A673 (cell line): ENCODE data around the gene ZNF592. TPM values are rescaled to one million over a fixed set of nuclear protein-coding genes. Genes with fewer than 3 reads are reported as not detected.

Source experiments
- BruUV-seq: library from RNA; stranded (reverse); fragments of 400-500 nt; replicated peaks from 2 replicates; lab custom pipeline; 2021; lab: Mats Ljungman, UMichigan
- CTCF ChIA-PET: fragments of 300-600 bp; sonication (Branson Sonifier 250); formaldehyde crosslinking; loops from one replicate; lab custom pipeline; 2022; ENCODE audit warnings: antibody characterized with exemption; lab: Charles Lee
- POLR2A ChIA-PET: fragments of 300-600 bp; sonication (Branson Sonifier 250); formaldehyde crosslinking; loops from one replicate; lab custom pipeline; 2022; ENCODE audit warnings: antibody characterized with exemption; ENCODE audit not compliant: low non-redundant PET; lab: Charles Lee
- DNase-seq: peaks from one replicate; pipeline ENCODE4 v3.0.0-alpha.2; 2015; ENCODE audit warnings: low spot score
- H3K27ac ChIP-seq: fragments of 200-600 bp; sonication (generic); 2 replicates; pipeline ENCODE4 v1.5.1; 2016; ENCODE audit warnings: mixed run types, low read depth, mild to moderate bottlenecking, mixed read lengths, antibody characterized with exemption, low read length; ENCODE audit not compliant: poor library complexity, severe bottlenecking
- H3K27me3 ChIP-seq: fragments of 200-600 bp; sonication (generic); replicated peaks from 2 replicates; pipeline ENCODE4 v1.6.1; 2017; ENCODE audit warnings: mixed run types, low read depth, mild to moderate bottlenecking, mixed read lengths, antibody characterized with exemption, low read length; ENCODE audit not compliant: insufficient read depth, poor library complexity
- H3K36me3 ChIP-seq: fragments of 200-600 bp; sonication (generic); 2 replicates; pipeline ENCODE4 v1.6.1; 2016; ENCODE audit warnings: mixed run types, mild to moderate bottlenecking, mixed read lengths, antibody characterized with exemption, low read length; ENCODE audit not compliant: insufficient read depth, poor library complexity, severe bottlenecking
- H3K4me1 ChIP-seq: fragments of 200-600 bp; sonication (generic); 2 replicates; pipeline ENCODE4 v1.6.1; 2017; ENCODE audit warnings: mixed run types, mild to moderate bottlenecking, mixed read lengths, antibody characterized with exemption, low read length; ENCODE audit not compliant: insufficient read depth, poor library complexity, severe bottlenecking
- H3K4me3 ChIP-seq: fragments of 200-600 bp; sonication (generic); 2 replicates; pipeline ENCODE4 v1.5.1; 2016; ENCODE audit warnings: low read depth, mixed run types, mild to moderate bottlenecking, mixed read lengths, low read length; ENCODE audit not compliant: poor library complexity, severe bottlenecking
- H3K9me3 ChIP-seq: fragments of 200-600 bp; sonication (generic); 2 replicates; pipeline ENCODE4 v1.6.1; 2016; ENCODE audit warnings: mixed run types, low read depth, mild to moderate bottlenecking, mixed read lengths, antibody characterized with exemption, low read length; ENCODE audit not compliant: poor library complexity, severe bottlenecking
- CTCF ChIP-seq: fragments of 300-800, 200-600 bp; sonication (generic); conservative IDR thresholded peaks from 2 replicates; pipeline ENCODE4 v1.5.1; 2017; ENCODE audit warnings: low read depth, mild to moderate bottlenecking, antibody characterized with exemption, low read length, moderate library complexity, mixed read lengths
- EZH2 ChIP-seq: fragments of 200-600 bp; sonication (generic); IDR thresholded peaks from 2 replicates; pipeline ENCODE4 v1.6.1; 2017; ENCODE audit warnings: borderline replicate concordance, low read depth, mild to moderate bottlenecking, mixed read lengths, antibody characterized with exemption, low read length; ENCODE audit not compliant: poor library complexity, severe bottlenecking
- intact Hi-C: fragments of 100-400 bp; cut with micrococcal nuclease; formaldehyde crosslinking; loops from one replicate; pipeline ENCODE4 v1.10.0; 2022; ENCODE audit not compliant: unreplicated experiment
- total RNA-seq: library from RNA; stranded (reverse); gene quantifications from 2 replicates; pipeline ENCODE4 v1.2.3, GENCODE V29; 2021

ZNF592 gene
- total RNA-seq, 1 experiment from 2014 or later, result 37.2 TPM

DNA sequence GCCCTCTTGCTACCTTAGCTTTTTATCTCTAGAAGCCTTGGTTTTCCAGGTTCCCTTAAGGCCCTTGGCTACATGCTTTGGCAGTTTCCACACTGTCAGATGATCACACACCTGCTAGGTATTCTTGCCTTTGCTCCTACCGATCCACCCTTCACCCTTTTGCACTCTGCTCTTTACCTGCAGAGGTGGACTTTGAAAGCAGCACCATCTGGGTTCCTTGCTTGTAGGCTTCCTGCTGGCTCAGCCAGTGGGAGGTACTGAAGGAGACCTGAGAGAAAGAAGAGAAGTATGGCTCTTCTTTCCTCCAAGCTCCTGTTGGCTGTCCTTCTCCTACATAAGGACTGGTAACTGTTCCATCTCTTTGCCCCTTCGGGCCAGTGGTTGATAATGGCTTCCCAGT, 7.3 kb upstream of the ZNF592 start:
- intact Hi-C loops, result no loop called here
- TF ChIP-seq CTCF, result no peak
- TF ChIP-seq EZH2, result no peak
- BruUV-seq, result no TSS peak
- no peak for DNase-seq
- no peaks in the 10 kb centered on the region for H3K9me3 ChIP-seq
- ChIA-PET POLR2A (no interaction called here), CTCF (no interaction called here)
- no peaks in the 10 kb centered on the region for H3K36me3 ChIP-seq
- H3K4me3 ChIP-seq, result no peak overlapping the region
- H3K27ac ChIP-seq, result no peak overlapping the region
- no peaks in the 10 kb centered on the region for H3K4me1 ChIP-seq
- H3K27me3 ChIP-seq, result no peaks in the 10 kb centered on the region

DNA sequence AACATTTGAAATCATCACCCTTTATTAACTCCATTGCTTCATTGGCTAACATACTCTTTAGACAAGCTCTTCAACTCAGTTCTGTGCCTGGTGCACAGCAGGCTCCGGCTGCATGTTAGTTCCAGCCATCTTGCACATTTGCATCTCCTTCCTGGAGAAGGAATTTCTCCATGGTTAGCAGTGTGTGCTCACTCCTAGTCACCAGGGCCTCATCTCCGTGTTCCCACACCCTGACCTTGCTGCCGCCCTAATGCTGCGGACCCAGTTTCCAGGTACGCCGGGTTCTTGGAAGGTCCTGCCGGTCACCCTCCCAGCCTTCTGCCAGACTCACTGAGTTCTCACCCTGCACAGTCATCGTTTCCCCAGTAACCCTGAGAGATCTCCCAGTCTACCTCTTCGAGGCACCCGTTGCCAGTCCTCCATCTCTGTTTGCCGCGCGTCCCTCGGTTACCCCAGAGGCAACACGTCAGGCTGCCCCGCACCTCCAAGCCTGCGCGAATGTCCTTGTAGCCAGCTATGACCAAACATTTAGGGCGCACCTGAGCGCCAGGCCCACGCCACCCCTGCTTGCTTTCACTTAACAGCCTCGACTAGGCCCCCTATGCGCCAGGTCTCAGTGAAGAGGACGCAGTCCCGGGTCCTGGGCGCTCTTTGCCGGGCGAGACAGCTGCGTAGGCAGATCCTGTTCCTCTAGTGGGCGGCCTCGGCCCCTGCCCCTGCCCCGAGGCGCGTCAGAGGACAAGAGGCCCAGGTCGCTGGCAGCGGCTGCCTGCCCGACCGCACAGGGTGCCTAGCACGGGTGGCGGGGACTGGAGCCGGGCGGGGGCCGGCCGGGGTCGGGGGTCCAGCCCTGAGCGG, 747 bp upstream of the ZNF592 start:
- Histone ChIP-seq H3K27me3 (no peaks in the 10 kb centered on the region), H3K9me3 (no peaks in the 10 kb centered on the region), H3K4me1 (peaks cover 23% of the 10 kb centered on the region), H3K4me3 (peak overlapping the region; percentile 75), H3K27ac (peak overlapping the region; percentile 86), H3K36me3 (no peaks in the 10 kb centered on the region)
- TF ChIP-seq EZH2 (no peak), CTCF (no peak)
- POLR2A ChIA-PET, result no interaction called here
- CTCF ChIA-PET, result no interaction called here
- intact Hi-C loops, result no loop called here
- DNase-seq, result peak; percentile 73
- BruUV-seq, result TSS peak; percentile 53

- H3K36me3 ChIP-seq, result no peaks in the 10 kb centered on the region
- POLR2A ChIA-PET, result no interaction called here
- TF ChIP-seq CTCF (no peak), EZH2 (no peak)
- H3K4me1 ChIP-seq, result peaks cover 23% of the 10 kb centered on the region
- no peaks in the 10 kb centered on the region for H3K27me3 ChIP-seq
- peak; percentile 42 for DNase-seq
- BruUV-seq, result no TSS peak
- peak overlapping the region; percentile 75 for H3K4me3 ChIP-seq
- CTCF ChIA-PET, result no interaction called here
- intact Hi-C loops, result no loop called here
- peak overlapping the region; percentile 77 for H3K27ac ChIP-seq
- no peaks in the 10 kb centered on the region for H3K9me3 ChIP-seq
Measured at GRCh38 chr15:84749111-84749991, 959 bp downstream of the ZNF592 start.
